ENCODE results near the gene TNFAIP3. TPM values are rescaled to one million over a fixed set of nuclear protein-coding genes. Genes with fewer than 3 reads are reported as not detected.

The TNFAIP3 gene
- polyA plus RNA-seq, 3 donors = 7.9 to 9.2 (median 8.5) TPM

- no peak for DNase-seq
Measured at GRCh38 chr6:137921823-137922222, 54.8 kb downstream of the TNFAIP3 start.

GRCh38 chr6:137923866-137924653, 57.0 kb downstream of the TNFAIP3 start:
- DNase-seq = no peak

GRCh38 chr6:137925141-137925698, 58.2 kb downstream of the TNFAIP3 start:
- no peak for DNase-seq

GRCh38 chr6:137926207-137926731, 59.2 kb downstream of the TNFAIP3 start:
- no peak for DNase-seq

- no peak for DNase-seq
Measured at GRCh38 chr6:137926985-137927384, 59.9 kb downstream of the TNFAIP3 start.

GRCh38 chr6:137927777-137928218, 60.7 kb downstream of the TNFAIP3 start:
- DNase-seq = no peak

- DNase-seq = no peak
Measured at GRCh38 chr6:137928286-137928685, 61.2 kb downstream of the TNFAIP3 start.

- no peak for DNase-seq
Measured at GRCh38 chr6:137931849-137932465, 64.9 kb downstream of the TNFAIP3 start.

Other genes with a start within 250 kb of the TNFAIP3 start
- gene PERP, start 240.2 kb downstream of the TNFAIP3 start, polyA plus RNA-seq (ENCODE audit: insufficient read length in 3 of 3) = 10 to 100 TPM; 15.9 to 19.9 (median 16.8) TPM